Brain microvascular endothelial cell (primary cell): Measurements from ENCODE around the gene FAM227A.

ENCODE experiments used
- DNase-seq: peaks from one replicate; pipeline ENCODE4 v3.0.0-alpha.2; 2020
- H3K27ac ChIP-seq: fragments of 250-450 bp; sonication (Bioruptor Pico); 2 replicates; pipeline ENCODE4 v1.5.1; 2020; ENCODE audit warnings: mild to moderate bottlenecking, moderate library complexity
- H3K27me3 ChIP-seq: fragments of 250-450 bp; sonication (Bioruptor Pico); replicated peaks from 2 replicates; pipeline ENCODE4 v1.5.1; 2020; ENCODE audit warnings: mild to moderate bottlenecking
- H3K36me3 ChIP-seq: fragments of 250-450 bp; sonication (Bioruptor Pico); replicated peaks from 2 replicates; pipeline ENCODE4 v1.5.1; 2020; ENCODE audit warnings: mild to moderate bottlenecking
- H3K4me3 ChIP-seq: 2 replicates; pipeline ENCODE4 v1.5.1; 2011; ENCODE audit warnings: low read depth, mild to moderate bottlenecking, control low read depth, low read length, moderate library complexity
- in situ Hi-C: cut with HindIII; loops from 2 replicates; pipeline ENCODE4 v1.10.0; 2017; ENCODE audit warnings: low sequenced_read_pairs, low pct_ligation_motif_present
- TF ChIP-seq, protein P1 (sequence below): IDR thresholded peaks from 2 replicates; pipeline ENCODE4 v1.5.1; 2011; ENCODE audit warnings: low read depth, mild to moderate bottlenecking, moderate library complexity, low read length, control low read depth, inconsistent platforms; ENCODE audit errors: missing control alignments

FAM227A gene

DNA sequence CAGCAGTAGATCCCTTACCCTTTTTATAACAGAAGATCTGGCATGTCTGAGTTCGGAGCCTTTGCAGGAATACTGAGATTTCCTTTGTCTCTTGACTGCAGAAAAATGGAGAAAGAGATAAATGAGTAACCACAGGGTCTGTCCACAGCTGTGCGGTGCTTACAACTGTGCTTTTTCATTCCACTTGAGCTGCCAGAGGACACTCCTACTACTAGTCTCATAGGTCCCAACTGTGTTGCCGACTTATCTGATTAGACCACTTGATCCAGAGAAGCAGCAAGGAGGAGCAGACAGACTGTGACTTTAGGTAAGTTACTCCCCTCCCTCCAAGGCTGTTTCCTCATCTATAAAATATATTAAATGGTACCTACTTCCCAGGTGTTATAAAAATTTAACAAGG is 17.5 kb downstream of the FAM227A start:
- H3K27me3 ChIP-seq, result no peaks in the 10 kb centered on the region
- TF ChIP-seq, protein P1, sequence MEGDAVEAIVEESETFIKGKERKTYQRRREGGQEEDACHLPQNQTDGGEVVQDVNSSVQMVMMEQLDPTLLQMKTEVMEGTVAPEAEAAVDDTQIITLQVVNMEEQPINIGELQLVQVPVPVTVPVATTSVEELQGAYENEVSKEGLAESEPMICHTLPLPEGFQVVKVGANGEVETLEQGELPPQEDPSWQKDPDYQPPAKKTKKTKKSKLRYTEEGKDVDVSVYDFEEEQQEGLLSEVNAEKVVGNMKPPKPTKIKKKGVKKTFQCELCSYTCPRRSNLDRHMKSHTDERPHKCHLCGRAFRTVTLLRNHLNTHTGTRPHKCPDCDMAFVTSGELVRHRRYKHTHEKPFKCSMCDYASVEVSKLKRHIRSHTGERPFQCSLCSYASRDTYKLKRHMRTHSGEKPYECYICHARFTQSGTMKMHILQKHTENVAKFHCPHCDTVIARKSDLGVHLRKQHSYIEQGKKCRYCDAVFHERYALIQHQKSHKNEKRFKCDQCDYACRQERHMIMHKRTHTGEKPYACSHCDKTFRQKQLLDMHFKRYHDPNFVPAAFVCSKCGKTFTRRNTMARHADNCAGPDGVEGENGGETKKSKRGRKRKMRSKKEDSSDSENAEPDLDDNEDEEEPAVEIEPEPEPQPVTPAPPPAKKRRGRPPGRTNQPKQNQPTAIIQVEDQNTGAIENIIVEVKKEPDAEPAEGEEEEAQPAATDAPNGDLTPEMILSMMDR, result no peak
- H3K27ac ChIP-seq, result no peak overlapping the region
- in situ Hi-C loops, result no loop called here
- DNase-seq, result no peak
- no peaks in the 10 kb centered on the region for H3K36me3 ChIP-seq
- H3K4me3 ChIP-seq, result no peak overlapping the region

DNA sequence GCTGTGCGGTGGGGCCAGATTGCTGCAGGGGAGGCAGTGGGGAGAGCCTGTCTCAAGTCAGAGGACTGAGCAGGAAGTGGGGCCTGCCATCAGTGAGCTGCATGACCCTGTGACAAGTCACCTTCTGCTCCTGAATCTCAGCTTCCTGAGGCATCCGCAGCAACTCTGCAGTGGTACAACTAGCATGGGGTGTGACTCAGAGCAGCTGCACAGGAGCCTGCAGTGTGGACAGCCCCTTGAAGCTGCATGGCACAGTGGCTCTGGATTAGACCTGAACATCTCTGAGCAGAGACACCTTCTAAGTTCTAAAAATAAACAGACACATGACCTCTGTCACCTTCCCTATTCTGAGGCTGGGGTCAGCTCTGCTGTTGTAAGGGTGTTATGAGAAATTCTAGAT is 18.0 kb downstream of the FAM227A start:
- DNase-seq, result no peak
- in situ Hi-C loops, result no loop called here
- Histone ChIP-seq H3K36me3 (no peaks in the 10 kb centered on the region), H3K27me3 (no peaks in the 10 kb centered on the region), H3K27ac (no peak overlapping the region), H3K4me3 (no peak overlapping the region)
- TF ChIP-seq, protein P1, result no peak

DNA sequence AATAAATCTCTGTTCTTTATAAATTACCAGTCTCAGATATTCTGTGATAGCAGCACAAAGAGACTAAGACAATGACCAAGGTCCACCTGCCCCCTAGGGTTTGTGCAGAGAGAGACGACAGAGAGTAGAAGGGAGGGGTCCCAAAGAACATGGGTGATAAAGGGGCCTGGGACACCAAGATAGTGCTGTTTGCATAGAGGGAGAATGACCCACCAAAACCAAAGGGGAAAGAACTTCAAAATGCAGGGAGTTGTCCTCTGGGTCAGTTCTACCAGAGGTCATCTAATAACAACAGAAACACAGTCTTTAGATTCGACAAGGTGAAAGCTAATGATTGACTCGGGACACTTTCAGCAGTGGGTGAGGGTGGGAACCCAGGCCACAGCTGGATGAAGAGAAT is 23.7 kb downstream of the FAM227A start:
- no peaks in the 10 kb centered on the region for H3K36me3 ChIP-seq
- TF ChIP-seq, protein P1, result no peak
- H3K27ac ChIP-seq, result no peak overlapping the region
- no peak overlapping the region for H3K4me3 ChIP-seq
- DNase-seq, result no peak
- H3K27me3 ChIP-seq, result no peaks in the 10 kb centered on the region
- in situ Hi-C loops, result no loop called here

DNA sequence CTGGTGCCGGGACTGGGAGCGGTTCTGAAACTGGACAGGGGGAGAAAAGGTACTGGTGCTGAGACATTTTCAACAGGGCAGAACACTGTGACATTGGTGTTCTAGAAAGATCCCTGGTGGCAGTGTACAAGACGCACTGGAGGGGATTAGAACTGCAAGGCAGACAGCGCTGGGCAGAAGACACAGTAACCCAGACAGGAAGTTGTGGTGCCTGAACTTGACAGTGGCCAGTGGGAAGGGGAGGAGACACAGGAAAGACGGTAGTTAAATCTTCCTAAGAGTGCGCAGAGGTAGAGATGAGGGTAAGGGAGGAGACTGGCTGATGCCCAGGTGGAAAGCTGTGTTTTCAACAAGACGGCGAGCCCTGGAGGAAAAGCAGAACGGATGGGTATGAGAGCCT is 24.5 kb downstream of the FAM227A start:
- in situ Hi-C loops, result no loop called here
- H3K4me3 ChIP-seq, result no peak overlapping the region
- no peaks in the 10 kb centered on the region for H3K36me3 ChIP-seq
- DNase-seq, result no peak
- H3K27me3 ChIP-seq, result no peaks in the 10 kb centered on the region
- H3K27ac ChIP-seq, result no peak overlapping the region
- TF ChIP-seq, protein P1, result no peak

DNA sequence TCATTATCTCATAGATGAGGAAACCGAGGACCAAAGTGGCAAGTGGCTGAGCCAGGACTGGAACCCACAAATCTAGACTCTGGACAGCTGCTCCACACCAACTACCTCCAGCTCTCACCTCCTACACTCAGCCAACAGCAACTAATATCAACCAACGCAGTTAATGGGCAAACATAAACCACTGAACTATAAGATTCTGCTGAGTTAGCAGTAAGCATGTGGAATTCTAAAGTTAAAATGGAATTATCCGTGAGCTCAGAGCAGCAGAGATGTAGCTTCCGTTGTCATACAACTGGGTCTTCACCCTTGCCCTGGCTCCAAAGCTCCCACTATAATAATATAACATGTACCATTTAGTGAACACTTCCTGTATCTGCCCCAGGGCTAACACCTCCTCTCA is 27.1 kb downstream of the FAM227A start:
- TF ChIP-seq, protein P1, result no peak
- no peaks in the 10 kb centered on the region for H3K27me3 ChIP-seq

DNA sequence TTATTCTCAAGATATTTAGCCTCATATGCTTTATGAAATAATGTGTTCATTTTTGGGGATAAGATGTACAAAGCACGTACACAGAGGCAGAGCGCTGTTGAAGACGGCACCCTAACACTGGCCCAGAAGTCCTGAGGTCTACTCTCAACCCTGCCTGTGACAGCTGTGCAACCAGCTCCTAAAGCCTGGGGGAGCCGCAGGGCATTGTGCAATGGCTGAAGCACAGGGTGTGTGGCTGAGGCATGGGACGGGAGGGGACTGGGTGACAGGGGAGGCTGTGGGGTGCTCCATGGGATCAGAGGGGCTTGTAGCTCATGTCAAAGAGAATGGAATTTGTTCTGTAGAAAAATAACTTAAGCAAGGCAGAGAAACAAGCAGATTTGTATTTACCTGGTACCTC is 27.7 kb downstream of the FAM227A start:
- Histone ChIP-seq H3K36me3 (no peaks in the 10 kb centered on the region), H3K27ac (no peak overlapping the region), H3K4me3 (no peak overlapping the region), H3K27me3 (no peaks in the 10 kb centered on the region)
- no peak for DNase-seq
- TF ChIP-seq, protein P1, result no peak
- in situ Hi-C loops, result no loop called here

More for the DNA sequence above, 27.1 kb downstream of the FAM227A start:
- no peak overlapping the region for H3K4me3 ChIP-seq
- H3K36me3 ChIP-seq, result no peaks in the 10 kb centered on the region
- in situ Hi-C loops, result no loop called here
- no peak overlapping the region for H3K27ac ChIP-seq
- DNase-seq, result no peak
